K562 (cell line): ENCODE data around the gene MTNR1B. TPM values are rescaled to one million over a fixed set of nuclear protein-coding genes. Genes with fewer than 3 reads are reported as not detected.

ENCODE experiments used
- ATAC-seq: fragments of 200-7000 bp; cut with Tn5 transposase; 3 replicates; pipeline ENCODE4 v1.9.1; 2020; ENCODE audit warnings: moderate library complexity
- BruUV-seq: library from RNA; stranded (reverse); fragments of 400-500 nt; replicated peaks from 2 replicates; lab custom pipeline; 2021; lab: Mats Ljungman, UMichigan
- CTCF ChIA-PET: fragments of 300-600 bp; formaldehyde crosslinking; extraction: SDS; loops from one replicate; lab custom pipeline; 2021; ENCODE audit warnings: low intra/inter-chr PET ratio; lab: Yijun Ruan, JAX
- POLR2A ChIA-PET: fragments of 300-600, 350-650 bp; sonication (Branson Sonifier 250); formaldehyde crosslinking; extraction: SDS; loops from one replicate; lab custom pipeline; 2021; ENCODE audit warnings: antibody characterized with exemption, inconsistent platforms; lab: Yijun Ruan, JAX
- DNase-seq, 4 experiments: peaks; one replicate each; pipeline versions ENCODE4 v3.0.0 to v3.0.0-alpha.2; 2011 to 2018; ENCODE audit warnings: low spot score in 3 of 4, mixed read lengths in 3 of 4; ENCODE audit errors: extremely low read depth in 1 of 4
- FAIRE-seq: peaks from 2 replicates; lab custom pipeline; 2011; peaks lifted over from hg19 to GRCh38; lab: Jason Lieb, UNC
- H2AFZ ChIP-seq: 2 replicates; pipeline ENCODE4 v1.6.0; 2011; ENCODE audit warnings: low read depth, low read length, control low read depth, inconsistent platforms
- H3K27ac ChIP-seq: fragments of 200-600 bp; 3 replicates; pipeline ENCODE4 v1.8.0; 2011; ENCODE audit warnings: low read depth, mild to moderate bottlenecking, control low read depth, inconsistent platforms, low read length, moderate library complexity, mixed read lengths; ENCODE audit errors: extremely low read depth
- H3K27me3 ChIP-seq, 2 experiments: fragments of 300-600 bp in 1 of 2; 2 replicates in 1 of 2; 3 replicates in 1 of 2; pipeline versions ENCODE4 v1.6.0 to v1.8.0; 2011; ENCODE audit warnings: inconsistent platforms in 2 of 2, low read length in 2 of 2, mild to moderate bottlenecking in 1 of 2, mixed read lengths in 1 of 2, moderate library complexity in 1 of 2; ENCODE audit not compliant: control insufficient read depth in 2 of 2, insufficient read depth in 2 of 2
- H3K36me3 ChIP-seq: fragments of 300-600 bp; 3 replicates; pipeline ENCODE4 v1.8.0; 2011; ENCODE audit warnings: mild to moderate bottlenecking, low read length, inconsistent platforms; ENCODE audit not compliant: control insufficient read depth, insufficient read depth
- H3K4me1 ChIP-seq, 2 experiments: fragments of 200-600 bp in 1 of 2; replicated peaks in 1 of 2; 2 replicates in 1 of 2; 3 replicates in 1 of 2; pipeline versions ENCODE4 v1.5.1 to v1.8.0; 2011; ENCODE audit warnings: inconsistent platforms in 2 of 2, low read length in 2 of 2, mild to moderate bottlenecking in 1 of 2, mixed read lengths in 1 of 2, moderate library complexity in 1 of 2; ENCODE audit not compliant: control insufficient read depth in 2 of 2, insufficient read depth in 2 of 2
- H3K4me2 ChIP-seq: 2 replicates; pipeline ENCODE4 v1.6.1; 2011; ENCODE audit warnings: low read length, control low read depth, inconsistent platforms, mixed read lengths; ENCODE audit not compliant: insufficient read depth
- H3K4me3 ChIP-seq: fragments of 200-600 bp; sonication (generic), shearing (Covaris generic); 2 replicates; pipeline ENCODE4 v1.5.1; 2016; ENCODE audit warnings: control low read depth, inconsistent platforms
- H3K79me2 ChIP-seq: fragments of 200-600 bp; 3 replicates; pipeline ENCODE4 v1.8.0; 2011; ENCODE audit warnings: low read length, inconsistent platforms; ENCODE audit not compliant: control insufficient read depth, insufficient read depth
- H3K9ac ChIP-seq, 2 experiments: 2 replicates each; pipeline versions ENCODE4 v1.6.0 to v1.6.1; 2011; ENCODE audit warnings: low read depth in 2 of 2, low read length in 2 of 2, control low read depth in 1 of 2, inconsistent platforms in 1 of 2, mild to moderate bottlenecking in 1 of 2, mixed read lengths in 1 of 2; ENCODE audit not compliant: insufficient read depth in 1 of 2
- H3K9me1 ChIP-seq: one replicate; pipeline ENCODE4 v1.6.0; 2011; ENCODE audit warnings: inconsistent platforms, mild to moderate bottlenecking, low read length, moderate library complexity; ENCODE audit not compliant: control insufficient read depth, insufficient read depth
- H3K9me3 ChIP-seq: replicated peaks from 2 replicates; pipeline ENCODE4 v1.5.1; 2011; ENCODE audit warnings: low read depth, low read length, inconsistent platforms; ENCODE audit not compliant: control insufficient read depth, insufficient read depth
- H4K20me1 ChIP-seq: replicated peaks from 2 replicates; pipeline ENCODE4 v1.6.1; 2011; ENCODE audit warnings: low read length, inconsistent platforms, mixed read lengths; ENCODE audit not compliant: control insufficient read depth, insufficient read depth
- AFF4 ChIP-seq: sonication (generic); formaldehyde crosslinking; IDR thresholded peaks from 2 replicates; pipeline ENCODE4 v1.8.0; 2023; ENCODE audit warnings: mild to moderate bottlenecking, missing genetic modification reagents
- BRD4 ChIP-seq: fragments of 200-600 bp; sonication (generic); IDR thresholded peaks from 2 replicates; pipeline ENCODE4 v1.6.1; 2017; ENCODE audit warnings: inconsistent platforms
- KDM5B ChIP-seq: fragments of 200-600 bp; sonication (generic); IDR thresholded peaks from 2 replicates; pipeline ENCODE4 v1.6.1; 2012; ENCODE audit warnings: low read depth, mild to moderate bottlenecking, moderate library complexity, low read length, control low read depth, inconsistent platforms; ENCODE audit not compliant: insufficient replicate concordance
- PHF20 ChIP-seq: fragments of 450-650 bp; IDR thresholded peaks from 2 replicates; pipeline ENCODE4 v1.6.1; 2018; ENCODE audit not compliant: partially characterized antibody
- SETDB1 ChIP-seq: IDR thresholded peaks from one replicate; pipeline ENCODE4 v1.6.1; 2012; ENCODE audit warnings: low read length, control low read depth, inconsistent platforms
- SUPT5H ChIP-seq: fragments of 450-650 bp; IDR thresholded peaks from 2 replicates; pipeline ENCODE4 v1.6.1; 2016
- THRB ChIP-seq: fragments of 450-650 bp; formaldehyde crosslinking; conservative IDR thresholded peaks from 2 replicates; pipeline ENCODE4 v1.4.0; 2022; ENCODE audit warnings: mild to moderate bottlenecking, missing genetic modification characterization
- ZBTB26 ChIP-seq: fragments of 450-650 bp; formaldehyde crosslinking; IDR thresholded peaks from 2 replicates; pipeline ENCODE4 v1.4.0; 2022; ENCODE audit warnings: missing genetic modification characterization
- ZNF280A ChIP-seq: fragments of 450-650 bp; IDR thresholded peaks from 2 replicates; pipeline ENCODE4 v1.6.1; 2018; ENCODE audit warnings: mild to moderate bottlenecking, low read depth; ENCODE audit not compliant: partially characterized antibody
- WGBS: fragments of 100-300 bp; shearing (Covaris generic); methylation state at CpG from one replicate; pipeline ENCODE4 v1.1.6; 2016; ENCODE audit warnings: low coverage, mixed read lengths; ENCODE audit not compliant: insufficient coverage; ENCODE audit errors: missing lambda C conversion rate; 5-methylcytosine and 5-hydroxymethylcytosine counted together
- in situ Hi-C: fragments of 300-500 bp; cut with MboI; formaldehyde crosslinking; loops from 4 replicates; pipeline ENCODE4 v1.15.0; 2018; ENCODE audit warnings: inconsistent platforms, mixed read lengths
- intact Hi-C: fragments of 100-400 bp; cut with micrococcal nuclease; formaldehyde crosslinking; loops from 2 replicates; pipeline ENCODE4 v1.14.2; 2022
- polyA plus RNA-seq, 8 experiments: library from polyadenylated mRNA; depleted of rRNA in 4 of 8; stranded (reverse) in 5 of 8; unstranded in 3 of 8; fragments of >200 nt; fragmentation: Nextera tagmentation in 2 of 8; fragmentation: Illumina TruSeq in 1 of 8; extraction: Ambion mirVana in 2 of 8; extraction: Trizol in 1 of 8; gene quantifications; 2 replicates each; pipeline versions ENCODE4 v1.2.1 to v1.2.3, GENCODE V29; 2011 to 2014; ENCODE audit warnings: inconsistent platforms in 1 of 8, missing spikeins in 1 of 8
- total RNA-seq, 7 experiments: library from RNA; depleted of rRNA in 6 of 7; stranded (reverse); fragments of >200 nt in 6 of 7; fragmentation: Illumina TruSeq in 2 of 7; extraction: Trizol in 2 of 7; gene quantifications; 2 replicates each; pipeline versions ENCODE4 v1.2.1 to v1.2.3, GENCODE V29; 2011 to 2021; ENCODE audit warnings: low replicate concordance in 1 of 7
- TF ChIP-seq, protein P1 (sequence below): sonication (generic); formaldehyde crosslinking; IDR thresholded peaks from 2 replicates; pipeline ENCODE4 v1.8.0; 2022; ENCODE audit warnings: mild to moderate bottlenecking, missing genetic modification reagents, borderline replicate concordance

MTNR1B gene
- total and polyA plus RNA-seq, 9 of the 15 experiments (the other 6 are each of a cell fraction or from before 2014, with no cell fraction given), result not detected

DNA sequence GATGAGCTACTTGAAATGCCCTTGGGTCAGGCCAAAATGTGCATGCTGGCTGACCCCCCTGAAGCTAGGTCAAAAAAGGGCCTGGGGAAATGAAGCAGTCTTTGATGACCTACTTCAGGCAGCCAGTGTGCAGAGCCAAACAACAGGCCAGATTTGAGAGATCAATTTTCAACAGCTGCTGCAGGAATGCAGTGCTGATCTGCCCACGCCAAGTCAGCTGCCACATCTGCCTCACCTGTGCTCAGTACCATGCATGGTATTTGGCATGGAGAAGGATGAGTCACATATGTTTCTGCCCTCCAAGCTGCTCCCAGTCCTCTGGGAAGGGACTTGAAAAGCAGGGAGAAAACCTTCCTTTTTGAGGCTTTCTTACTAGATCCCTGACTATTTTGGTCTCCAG lies 35.8 kb downstream of the MTNR1B start:
- Histone ChIP-seq H3K79me2 (no peaks in the 10 kb centered on the region), H3K27ac (no peak overlapping the region), H3K4me1 (peaks cover 0 to 4% of the 10 kb centered on the region in 2 experiments; a peak in 2 of 5 replicates), H3K9ac (no peak overlapping the region), H3K4me3 (no peak overlapping the region), H4K20me1 (no peaks in the 10 kb centered on the region), H3K4me2 (no peak overlapping the region), H3K9me3 (no peaks in the 10 kb centered on the region; the same call in 1 of the 2 replicates), H2AFZ (no peak overlapping the region), H3K9me1 (no peaks in the 10 kb centered on the region), H3K36me3 (no peaks in the 10 kb centered on the region), H3K27me3 (no peaks in the 10 kb centered on the region)
- ChIA-PET POLR2A (interaction anchor here (0.6 to 1.3 kb wide), 2 partner anchors 13 to 915 kb away, joined by 3 to 4 read pairs; no protein-coding TSS in a partner anchor), CTCF (no interaction called here)
- DNase-seq (no peak), FAIRE-seq (no peak), ATAC-seq (no peak)
- in situ Hi-C loops, result no loop called here
- intact Hi-C loops, result no loop called here
- BruUV-seq, result no TSS peak
- WGBS, result 25% methylated on average over 1 of the region's 1 CpG
- no peak for TF ChIP-seq THRB (CRISPR knock-in tag)
- no peak for TF ChIP-seq SETDB1
- no peak for TF ChIP-seq KDM5B
- no peak for TF ChIP-seq BRD4
- TF ChIP-seq ZBTB26 (CRISPR knock-in tag), result no peak
- TF ChIP-seq AFF4, result no peak
- no peak for TF ChIP-seq SUPT5H
- TF ChIP-seq, protein P1, sequence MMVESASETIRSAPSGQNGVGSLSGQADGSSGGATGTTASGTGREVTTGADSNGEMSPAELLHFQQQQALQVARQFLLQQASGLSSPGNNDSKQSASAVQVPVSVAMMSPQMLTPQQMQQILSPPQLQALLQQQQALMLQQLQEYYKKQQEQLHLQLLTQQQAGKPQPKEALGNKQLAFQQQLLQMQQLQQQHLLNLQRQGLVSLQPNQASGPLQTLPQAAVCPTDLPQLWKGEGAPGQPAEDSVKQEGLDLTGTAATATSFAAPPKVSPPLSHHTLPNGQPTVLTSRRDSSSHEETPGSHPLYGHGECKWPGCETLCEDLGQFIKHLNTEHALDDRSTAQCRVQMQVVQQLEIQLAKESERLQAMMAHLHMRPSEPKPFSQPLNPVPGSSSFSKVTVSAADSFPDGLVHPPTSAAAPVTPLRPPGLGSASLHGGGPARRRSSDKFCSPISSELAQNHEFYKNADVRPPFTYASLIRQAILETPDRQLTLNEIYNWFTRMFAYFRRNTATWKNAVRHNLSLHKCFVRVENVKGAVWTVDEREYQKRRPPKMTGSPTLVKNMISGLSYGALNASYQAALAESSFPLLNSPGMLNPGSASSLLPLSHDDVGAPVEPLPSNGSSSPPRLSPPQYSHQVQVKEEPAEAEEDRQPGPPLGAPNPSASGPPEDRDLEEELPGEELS (CRISPR knock-in tag), result no peak
- TF ChIP-seq ZNF280A, result no peak
- no peak for TF ChIP-seq PHF20
